Peyer's patch (tissue), 4 donors: ENCODE measurements around the gene KCNC1.

Experiments used
- POLR2A ChIP-seq, 2 donors: fragments of 450-650 bp; IDR thresholded peaks; one replicate each; pipeline ENCODE4 v1.5.1; 2017; ENCODE audit warnings: antibody characterized with exemption in 2 of 2, mild to moderate bottlenecking in 2 of 2, moderate library complexity in 2 of 2
- TF ChIP-seq, protein P1 (sequence below), 6 experiments: fragments of 450-650 bp in 4 of 6; fragments of 200-600 bp in 2 of 6; sonication (generic) in 1 of 6; IDR thresholded peaks; one replicate each; pipeline ENCODE4 v1.5.1; 2017 to 2019; ENCODE audit warnings: antibody characterized with exemption in 6 of 6, mild to moderate bottlenecking in 3 of 6, moderate library complexity in 1 of 6

DNA sequence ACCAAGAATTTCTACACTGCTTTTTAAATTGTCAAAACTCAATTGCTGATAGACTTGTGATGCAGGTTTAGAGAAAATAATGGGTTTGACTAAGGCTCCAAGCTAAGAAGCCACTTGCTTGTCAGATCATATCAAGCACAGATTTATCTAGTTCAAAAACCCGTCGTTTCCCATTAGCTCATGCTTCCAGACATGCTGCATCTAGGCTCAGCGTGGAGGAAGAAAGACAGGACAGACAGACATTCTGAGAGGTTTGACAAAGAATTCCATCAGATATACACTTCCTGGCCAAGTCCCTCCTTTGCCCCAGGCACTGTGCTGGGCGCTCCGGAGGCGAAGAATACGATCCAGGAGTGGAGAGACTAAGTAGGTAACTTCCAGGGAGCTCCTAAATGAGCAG, 76.8 kb downstream of the KCNC1 start:
- TF ChIP-seq POLR2A (IDR thresholded peaks at IDR 0.05) = no peak
- TF ChIP-seq, protein P1, sequence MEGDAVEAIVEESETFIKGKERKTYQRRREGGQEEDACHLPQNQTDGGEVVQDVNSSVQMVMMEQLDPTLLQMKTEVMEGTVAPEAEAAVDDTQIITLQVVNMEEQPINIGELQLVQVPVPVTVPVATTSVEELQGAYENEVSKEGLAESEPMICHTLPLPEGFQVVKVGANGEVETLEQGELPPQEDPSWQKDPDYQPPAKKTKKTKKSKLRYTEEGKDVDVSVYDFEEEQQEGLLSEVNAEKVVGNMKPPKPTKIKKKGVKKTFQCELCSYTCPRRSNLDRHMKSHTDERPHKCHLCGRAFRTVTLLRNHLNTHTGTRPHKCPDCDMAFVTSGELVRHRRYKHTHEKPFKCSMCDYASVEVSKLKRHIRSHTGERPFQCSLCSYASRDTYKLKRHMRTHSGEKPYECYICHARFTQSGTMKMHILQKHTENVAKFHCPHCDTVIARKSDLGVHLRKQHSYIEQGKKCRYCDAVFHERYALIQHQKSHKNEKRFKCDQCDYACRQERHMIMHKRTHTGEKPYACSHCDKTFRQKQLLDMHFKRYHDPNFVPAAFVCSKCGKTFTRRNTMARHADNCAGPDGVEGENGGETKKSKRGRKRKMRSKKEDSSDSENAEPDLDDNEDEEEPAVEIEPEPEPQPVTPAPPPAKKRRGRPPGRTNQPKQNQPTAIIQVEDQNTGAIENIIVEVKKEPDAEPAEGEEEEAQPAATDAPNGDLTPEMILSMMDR (IDR thresholded peaks at IDR 0.05) = no peak
